Neural progenitor cell (in vitro differentiated cells): ENCODE data around the gene SPIN4. TPM values are rescaled to one million over a fixed set of nuclear protein-coding genes. Genes with fewer than 3 reads are reported as not detected.
A peak's percentile ranks its signal among the peaks of the same experiment; 100 is the strongest.
"Not testable (repeated sequence)": the region's sequence is repeated elsewhere in the genome, so short reads cannot be mapped to it uniquely, and the experiment has no call there.

Experiments
- DNase-seq: peaks from one replicate; pipeline ENCODE4 v3.0.0-alpha.2; 2016; ENCODE audit warnings: low spot score
- H2AFZ ChIP-seq: fragments of 200-600 bp; sonication (generic); replicated peaks from 2 replicates; pipeline ENCODE4 v1.6.1; 2016; ENCODE audit warnings: antibody characterized with exemption
- H3F3A ChIP-seq: fragments of 200-600 bp; sonication (generic); 2 replicates; pipeline ENCODE4 v1.6.1; 2016; ENCODE audit warnings: antibody characterized with exemption, low read depth
- H3K27ac ChIP-seq: fragments of 200-600 bp; sonication (generic); 2 replicates; pipeline ENCODE4 v1.5.1; 2016; ENCODE audit warnings: mild to moderate bottlenecking
- H3K27me3 ChIP-seq: fragments of 200-600 bp; sonication (generic); 2 replicates; pipeline ENCODE4 v1.6.1; 2016; ENCODE audit warnings: mild to moderate bottlenecking, moderate library complexity
- H3K36me3 ChIP-seq: fragments of 200-600 bp; sonication (generic); 2 replicates; pipeline ENCODE4 v1.5.1; 2016
- H3K4me1 ChIP-seq: fragments of 200-600 bp; sonication (generic); 2 replicates; pipeline ENCODE4 v1.6.1; 2016; ENCODE audit warnings: mixed run types
- H3K4me2 ChIP-seq: fragments of 200-600 bp; sonication (generic); 2 replicates; pipeline ENCODE4 v1.6.1; 2016
- H3K4me3 ChIP-seq: fragments of 200-600 bp; sonication (generic); 2 replicates; pipeline ENCODE4 v1.5.1; 2016
- H3K79me2 ChIP-seq: fragments of 200-600 bp; sonication (generic); 2 replicates; pipeline ENCODE4 v1.6.1; 2016; ENCODE audit warnings: low read depth
- H3K9ac ChIP-seq: fragments of 200-600 bp; sonication (generic); 2 replicates; pipeline ENCODE4 v1.6.1; 2016
- H3K9me3 ChIP-seq: fragments of 200-600 bp; sonication (generic); 2 replicates; pipeline ENCODE4 v1.5.1; 2016; ENCODE audit warnings: low read depth
- H4K20me1 ChIP-seq: fragments of 200-600 bp; sonication (generic); 2 replicates; pipeline ENCODE4 v1.6.1; 2016; ENCODE audit warnings: low read depth
- H3K27ac Mint-ChIP-seq: 3 replicates; pipeline ENCODE4 v1.8.0; 2021; ENCODE audit warnings: mixed read lengths
- H3K27me3 Mint-ChIP-seq: 2 replicates; pipeline ENCODE4 v1.8.0; 2022; ENCODE audit warnings: low read depth, mild to moderate bottlenecking, inconsistent platforms, moderate library complexity, mixed read lengths; ENCODE audit not compliant: insufficient read depth
- H3K36me3 Mint-ChIP-seq: 3 replicates; pipeline ENCODE4 v1.8.0; 2021; ENCODE audit warnings: mixed read lengths
- H3K4me1 Mint-ChIP-seq: 3 replicates; pipeline ENCODE4 v1.8.0; 2021; ENCODE audit warnings: mixed read lengths
- H3K4me3 Mint-ChIP-seq: 3 replicates; pipeline ENCODE4 v1.8.0; 2021; ENCODE audit warnings: mild to moderate bottlenecking, moderate library complexity, mixed read lengths
- H3K9me3 Mint-ChIP-seq: 3 replicates; pipeline ENCODE4 v1.8.0; 2020; ENCODE audit warnings: mixed read lengths
- EZH2 ChIP-seq: fragments of 200-600 bp; sonication (generic); IDR thresholded peaks from 2 replicates; pipeline ENCODE4 v1.6.1; 2017; ENCODE audit warnings: antibody characterized with exemption, mild to moderate bottlenecking, moderate library complexity
- EZH2phosphoT487 ChIP-seq: fragments of 200-600 bp; sonication (generic); IDR thresholded peaks from 2 replicates; pipeline ENCODE4 v1.6.1; 2017; ENCODE audit warnings: antibody characterized with exemption
- total RNA-seq: library from RNA; depleted of rRNA; stranded (reverse); fragments of >200 nt; gene quantifications from 2 replicates; pipeline ENCODE4 v1.2.3, GENCODE V29; 2015; ENCODE audit warnings: low replicate concordance
- TF ChIP-seq, protein P1 (sequence below): fragments of 200-600 bp; sonication (generic); IDR thresholded peaks from 2 replicates; pipeline ENCODE4 v1.5.1; 2017; ENCODE audit warnings: antibody characterized with exemption, mild to moderate bottlenecking

SPIN4 gene
- total RNA-seq = 13.1 and 14.6 TPM in 2 replicates

DNA sequence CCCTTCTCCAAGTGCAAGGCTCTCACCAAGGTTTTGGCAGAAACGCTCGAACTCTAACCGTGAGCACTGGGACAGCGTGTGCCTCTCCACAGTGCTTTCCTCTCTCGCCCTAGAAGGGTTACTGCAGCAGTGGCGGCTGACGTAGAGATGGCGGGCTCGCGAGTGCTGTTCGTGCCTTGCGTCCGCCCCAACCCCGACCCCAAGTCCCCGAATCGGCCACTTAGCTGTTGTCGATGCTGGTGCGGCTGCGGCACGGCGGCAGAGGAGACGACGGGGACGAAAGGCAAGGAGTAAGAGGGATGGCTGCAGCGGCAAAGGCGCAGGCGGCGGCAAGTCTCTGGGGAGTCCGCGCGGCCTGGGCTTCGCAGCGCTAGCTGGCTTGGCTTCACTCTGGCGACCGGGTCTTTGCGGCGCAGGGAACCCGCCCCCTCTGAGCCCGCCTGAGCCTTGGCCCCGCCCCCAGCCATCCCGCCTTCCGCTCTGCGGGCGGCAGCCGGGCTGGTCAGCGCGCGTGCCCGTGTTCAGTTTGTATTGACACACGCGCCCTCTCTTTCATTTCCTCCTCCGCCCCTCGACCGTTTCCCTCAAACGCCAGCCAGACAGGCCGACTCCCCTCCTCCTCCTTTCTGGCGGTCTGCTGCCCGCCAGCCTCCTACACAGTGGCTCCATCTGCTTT, at the start of gene SPIN4:
SPIN4 (minus strand) TSS at position 392 of the 676 bp plus-strand sequence. CDS start 513 bp downstream, outside the sequence.
- H3K9me3 Mint-ChIP-seq = no peaks in the 10 kb centered on the region
- Histone ChIP-seq H4K20me1 (no peaks in the 10 kb centered on the region), H3K4me1 (peaks cover 5% of the 10 kb centered on the region), H3K27me3 (no peaks in the 10 kb centered on the region), H3K79me2 (peaks cover 35% of the 10 kb centered on the region), H3K4me2 (peak within 1 kb of the TSS; percentile 74), H3K27ac (peak within 1 kb of the TSS; percentile 84), H3K36me3 (no peaks in the 10 kb centered on the region), H3K9ac (no peak within 1 kb of the TSS), H3K9me3 (peaks cover under 1% of the 10 kb centered on the region), H3K4me3 (peak within 1 kb of the TSS; percentile 59), H2AFZ (peak within 1 kb of the TSS; percentile 11), H3F3A (peaks cover 5% of the 10 kb centered on the region)
- no peak for TF ChIP-seq EZH2
- TF ChIP-seq, protein P1, sequence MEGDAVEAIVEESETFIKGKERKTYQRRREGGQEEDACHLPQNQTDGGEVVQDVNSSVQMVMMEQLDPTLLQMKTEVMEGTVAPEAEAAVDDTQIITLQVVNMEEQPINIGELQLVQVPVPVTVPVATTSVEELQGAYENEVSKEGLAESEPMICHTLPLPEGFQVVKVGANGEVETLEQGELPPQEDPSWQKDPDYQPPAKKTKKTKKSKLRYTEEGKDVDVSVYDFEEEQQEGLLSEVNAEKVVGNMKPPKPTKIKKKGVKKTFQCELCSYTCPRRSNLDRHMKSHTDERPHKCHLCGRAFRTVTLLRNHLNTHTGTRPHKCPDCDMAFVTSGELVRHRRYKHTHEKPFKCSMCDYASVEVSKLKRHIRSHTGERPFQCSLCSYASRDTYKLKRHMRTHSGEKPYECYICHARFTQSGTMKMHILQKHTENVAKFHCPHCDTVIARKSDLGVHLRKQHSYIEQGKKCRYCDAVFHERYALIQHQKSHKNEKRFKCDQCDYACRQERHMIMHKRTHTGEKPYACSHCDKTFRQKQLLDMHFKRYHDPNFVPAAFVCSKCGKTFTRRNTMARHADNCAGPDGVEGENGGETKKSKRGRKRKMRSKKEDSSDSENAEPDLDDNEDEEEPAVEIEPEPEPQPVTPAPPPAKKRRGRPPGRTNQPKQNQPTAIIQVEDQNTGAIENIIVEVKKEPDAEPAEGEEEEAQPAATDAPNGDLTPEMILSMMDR = no peak
- TF ChIP-seq EZH2phosphoT487 = no peak
- peak; percentile 92 for DNase-seq
- no peaks in the 10 kb centered on the region for H3K36me3 Mint-ChIP-seq
- peaks cover 4% of the 10 kb centered on the region for H3K4me1 Mint-ChIP-seq
- H3K27me3 Mint-ChIP-seq = peaks cover 2% of the 10 kb centered on the region
- H3K27ac Mint-ChIP-seq = peak within 1 kb of the TSS; percentile 92
- H3K4me3 Mint-ChIP-seq = peak within 1 kb of the TSS; percentile 94

GRCh38 chrX:63400340-63400739, 49.2 kb upstream of the SPIN4 start:
- no peaks in the 10 kb centered on the region for H3K79me2 ChIP-seq
- H3F3A ChIP-seq = no peaks in the 10 kb centered on the region
- H2AFZ ChIP-seq = no peak overlapping the region
- H3K4me3 ChIP-seq = no peak overlapping the region
- no peaks in the 10 kb centered on the region for H3K4me1 ChIP-seq
- TF ChIP-seq, protein P1 = no peak
- no peak for TF ChIP-seq EZH2phosphoT487
- no peak for TF ChIP-seq EZH2
- no peaks in the 10 kb centered on the region for H3K27me3 ChIP-seq
- no peak overlapping the region for H3K27ac ChIP-seq
- H3K9me3 ChIP-seq = peaks cover 3% of the 10 kb centered on the region
- no peaks in the 10 kb centered on the region for H3K36me3 Mint-ChIP-seq
- H3K9me3 Mint-ChIP-seq = no peaks in the 10 kb centered on the region
- H3K4me3 Mint-ChIP-seq = no peak overlapping the region
- no peak overlapping the region for H3K4me2 ChIP-seq
- no peak overlapping the region for H3K9ac ChIP-seq
- no peak for DNase-seq
- H3K4me1 Mint-ChIP-seq = no peaks in the 10 kb centered on the region
- H3K27me3 Mint-ChIP-seq = no peaks in the 10 kb centered on the region
- no peak overlapping the region for H3K27ac Mint-ChIP-seq
- no peaks in the 10 kb centered on the region for H4K20me1 ChIP-seq
- no peaks in the 10 kb centered on the region for H3K36me3 ChIP-seq

DNA sequence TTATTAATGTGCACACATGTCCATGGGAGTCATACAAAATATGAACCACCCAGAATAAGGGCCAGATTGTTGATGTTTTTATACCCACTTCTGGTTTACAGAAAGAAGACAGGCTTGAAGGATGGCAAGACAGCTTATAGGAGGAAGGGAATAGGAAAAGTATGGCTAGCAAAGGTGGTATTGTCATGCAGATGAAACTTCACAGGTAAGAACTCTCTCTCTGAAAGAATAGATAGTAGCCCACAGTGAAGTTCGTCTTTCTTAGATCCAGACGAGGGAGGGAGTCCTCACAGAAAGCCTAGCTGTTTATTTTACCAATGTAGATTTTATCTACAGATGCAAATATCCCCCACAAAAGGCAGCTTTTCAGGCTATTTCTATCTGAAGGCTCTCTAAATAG, 43.7 kb upstream of the SPIN4 start:
- Histone ChIP-seq H3K27ac (no peak overlapping the region), H3K4me3 (no peak overlapping the region), H2AFZ (no peak overlapping the region), H3K36me3 (no peaks in the 10 kb centered on the region), H3K9me3 (no peaks in the 10 kb centered on the region), H3K79me2 (no peaks in the 10 kb centered on the region), H3K4me1 (no peaks in the 10 kb centered on the region), H3K9ac (no peak overlapping the region), H3K4me2 (no peak overlapping the region), H4K20me1 (no peaks in the 10 kb centered on the region), H3K27me3 (no peaks in the 10 kb centered on the region), H3F3A (no peaks in the 10 kb centered on the region)
- H3K27ac Mint-ChIP-seq = no peak overlapping the region
- H3K36me3 Mint-ChIP-seq = no peaks in the 10 kb centered on the region
- H3K27me3 Mint-ChIP-seq = no peaks in the 10 kb centered on the region
- H3K4me3 Mint-ChIP-seq = no peak overlapping the region
- peaks cover 5% of the 10 kb centered on the region for H3K9me3 Mint-ChIP-seq
- no peak for DNase-seq
- TF ChIP-seq EZH2phosphoT487 (no peak), EZH2 (no peak)
- TF ChIP-seq, protein P1 = no peak
- H3K4me1 Mint-ChIP-seq = no peaks in the 10 kb centered on the region

DNA sequence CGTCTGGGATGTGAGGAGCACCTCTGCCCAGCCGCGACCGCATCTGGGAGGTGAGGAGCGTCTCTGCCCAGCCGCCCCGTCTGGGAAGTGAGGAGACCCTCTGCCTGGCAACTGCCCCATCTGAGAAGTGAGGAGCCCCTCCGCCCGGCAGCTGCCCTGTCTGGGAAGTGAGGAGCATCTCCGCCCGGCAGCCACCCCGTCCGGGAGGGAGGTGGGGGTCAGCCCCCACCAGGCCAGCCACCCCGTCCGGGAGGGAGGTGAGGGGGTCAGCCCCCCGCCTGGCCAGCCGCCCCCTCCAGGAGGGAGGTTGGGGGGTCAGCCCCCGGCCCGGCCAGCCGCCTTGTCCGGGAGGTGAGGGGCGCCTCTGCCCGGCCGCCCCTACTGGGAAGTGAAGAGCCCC, 42.0 kb upstream of the SPIN4 start:
- not testable (repeated sequence) for H3K79me2 ChIP-seq, DNase-seq, H3K27me3 Mint-ChIP-seq, H3K27me3 ChIP-seq, H3K9ac ChIP-seq, H4K20me1 ChIP-seq, H3K4me3 ChIP-seq, H3F3A ChIP-seq, H3K4me1 Mint-ChIP-seq, H3K4me1 ChIP-seq, H3K27ac ChIP-seq, H3K36me3 Mint-ChIP-seq, H3K4me3 Mint-ChIP-seq, H3K9me3 Mint-ChIP-seq, H3K9me3 ChIP-seq, H2AFZ ChIP-seq, H3K36me3 ChIP-seq, H3K4me2 ChIP-seq, H3K27ac Mint-ChIP-seq
